SK-N-SH (cell line): ENCODE results near the gene DBH. TPM values are rescaled to one million over a fixed set of nuclear protein-coding genes. Genes with fewer than 3 reads are reported as not detected.

Experiments used
- CTCF ChIA-PET: fragments of 300-600, 350-600 bp; formaldehyde crosslinking; extraction: SDS; loops from one replicate; lab custom pipeline; 2021; lab: Yijun Ruan, JAX
- POLR2A ChIA-PET: fragments of 350-600 bp; sonication (Branson Sonifier 250); formaldehyde crosslinking; extraction: SDS; loops from one replicate; lab custom pipeline; 2020; ENCODE audit warnings: antibody characterized with exemption, inconsistent platforms; lab: Yijun Ruan, JAX
- DNase-seq: peaks from one replicate; pipeline ENCODE4 v3.0.0; 2012
- H2AFZ ChIP-seq: fragments of 200-600 bp; sonication (generic); 2 replicates; pipeline ENCODE4 v1.8.1; 2016; ENCODE audit warnings: antibody characterized with exemption, mild to moderate bottlenecking, low read depth
- H3F3A ChIP-seq: fragments of 200-600 bp; sonication (generic); replicated peaks from 2 replicates; pipeline ENCODE3; 2016; ENCODE audit warnings: antibody characterized with exemption, mild to moderate bottlenecking; ENCODE audit not compliant: insufficient read depth
- H3K27ac ChIP-seq, 2 experiments: fragments of 200-500 bp in 1 of 2; fragments of 200-600 bp in 1 of 2; sonication (Bioruptor generic) in 1 of 2; sonication (generic), shearing (Covaris generic) in 1 of 2; 2 replicates each; pipeline versions ENCODE4 v1.5.1 to v1.6.1; 2014 to 2016; ENCODE audit warnings: low read depth in 2 of 2, inconsistent platforms in 1 of 2, low read length in 1 of 2, mild to moderate bottlenecking in 1 of 2, mixed read lengths in 1 of 2
- H3K27me3 ChIP-seq: fragments of 200-600 bp; sonication (generic), shearing (Covaris generic); 2 replicates; pipeline ENCODE4 v1.6.1; 2016; ENCODE audit warnings: mixed run types; ENCODE audit not compliant: insufficient read depth
- H3K36me3 ChIP-seq, 2 experiments: fragments of 200-500 bp in 1 of 2; fragments of 200-600 bp in 1 of 2; sonication (Bioruptor generic) in 1 of 2; sonication (generic) in 1 of 2; replicated peaks in 1 of 2; 2 replicates each; pipeline versions ENCODE3 to v1.5.1; 2014 to 2016; ENCODE audit warnings: low read length in 1 of 2, mild to moderate bottlenecking in 1 of 2; ENCODE audit not compliant: insufficient read depth in 2 of 2, control insufficient read depth in 1 of 2
- H3K4me1 ChIP-seq, 2 experiments: fragments of 200-500 bp in 1 of 2; fragments of 200-600 bp in 1 of 2; sonication (Bioruptor generic) in 1 of 2; sonication (generic), shearing (Covaris generic) in 1 of 2; 2 replicates each; pipeline versions ENCODE4 v1.5.1 to v1.6.1; 2014 to 2016; ENCODE audit warnings: low read depth in 1 of 2, low read length in 1 of 2, mixed run types in 1 of 2; ENCODE audit not compliant: insufficient read depth in 2 of 2, control insufficient read depth in 1 of 2
- H3K4me2 ChIP-seq: fragments of 200-600 bp; sonication (generic), shearing (Covaris generic); 2 replicates; pipeline ENCODE4 v1.6.1; 2017; ENCODE audit warnings: mixed run types
- H3K4me3 ChIP-seq, 2 experiments: fragments of 200-500 bp in 1 of 2; fragments of 200-600 bp in 1 of 2; sonication (Bioruptor generic) in 1 of 2; sonication (generic), shearing (Covaris generic) in 1 of 2; 2 replicates each; pipeline versions ENCODE4 v1.5.1 to v1.8.1; 2014 to 2016; ENCODE audit warnings: low read depth in 2 of 2, inconsistent platforms in 1 of 2, low read length in 1 of 2, mild to moderate bottlenecking in 1 of 2, mixed read lengths in 1 of 2, moderate library complexity in 1 of 2
- H3K79me2 ChIP-seq: fragments of 200-600 bp; sonication (generic); 2 replicates; pipeline ENCODE4 v1.8.1; 2017; ENCODE audit warnings: mild to moderate bottlenecking; ENCODE audit not compliant: insufficient read depth
- H3K9ac ChIP-seq: fragments of 200-600 bp; sonication (generic); 2 replicates; pipeline ENCODE4 v1.6.1; 2017; ENCODE audit warnings: mixed run types
- H3K9me2 ChIP-seq: fragments of 200-600 bp; sonication (generic); 2 replicates; pipeline ENCODE4 v1.6.1; 2017; ENCODE audit warnings: mixed run types
- H3K9me3 ChIP-seq: fragments of 200-600 bp; sonication (generic); 2 replicates; pipeline ENCODE4 v1.6.1; 2017; ENCODE audit warnings: mixed run types, mild to moderate bottlenecking, moderate library complexity
- H4K20me1 ChIP-seq: fragments of 200-600 bp; sonication (generic); 2 replicates; pipeline ENCODE4 v1.6.1; 2017; ENCODE audit warnings: mild to moderate bottlenecking, mixed run types; ENCODE audit not compliant: insufficient read depth
- CHD2 ChIP-seq: fragments of 150-350 bp; IDR thresholded peaks from 2 replicates; pipeline ENCODE4 v1.6.1; 2018; ENCODE audit warnings: low read length; ENCODE audit not compliant: partially characterized antibody
- EP300 ChIP-seq, 2 experiments: IDR thresholded peaks; 2 replicates each; pipeline versions ENCODE4 v1.4.0 to v1.6.1; 2012; ENCODE audit warnings: borderline replicate concordance in 1 of 2, low read depth in 1 of 2, low read length in 1 of 2
- EZH2phosphoT487 ChIP-seq: fragments of 200-600 bp; sonication (generic); IDR thresholded peaks from 2 replicates; pipeline ENCODE4 v1.6.1; 2017; ENCODE audit warnings: low read depth, mixed run types, mild to moderate bottlenecking, antibody characterized with exemption, moderate library complexity, borderline replicate concordance
- MEF2A ChIP-seq: IDR thresholded peaks from 2 replicates; pipeline ENCODE4 v1.4.0; 2012; ENCODE audit warnings: low read depth, borderline replicate concordance
- MXI1 ChIP-seq: IDR thresholded peaks from 2 replicates; pipeline ENCODE4 v1.6.1; 2012; ENCODE audit warnings: mild to moderate bottlenecking, low read depth, low read length, improper control_type of control experiment
- NRF1 ChIP-seq: IDR thresholded peaks from 2 replicates; pipeline ENCODE4 v1.6.1; 2012; ENCODE audit warnings: low read depth, mild to moderate bottlenecking, low read length
- PBX3 ChIP-seq: IDR thresholded peaks from 2 replicates; pipeline ENCODE4; 2012
- RAD21 ChIP-seq: IDR thresholded peaks from 2 replicates; pipeline ENCODE4 v1.6.1; 2012; ENCODE audit warnings: mild to moderate bottlenecking, low read length
- REST ChIP-seq: IDR thresholded peaks from 2 replicates; pipeline ENCODE4 v1.6.1; 2012; ENCODE audit warnings: mild to moderate bottlenecking, low read depth, low read length, moderate library complexity
- SMC3 ChIP-seq: IDR thresholded peaks from 2 replicates; pipeline ENCODE4 v1.6.1; 2012; ENCODE audit warnings: low read depth, low read length, improper control_type of control experiment
- TAF1 ChIP-seq: IDR thresholded peaks from 2 replicates; pipeline ENCODE4 v1.6.1; 2012; ENCODE audit warnings: low read depth, mild to moderate bottlenecking, low read length, moderate library complexity, borderline replicate concordance
- USF1 ChIP-seq: IDR thresholded peaks from 2 replicates; pipeline ENCODE4 v1.4.0; 2012; ENCODE audit warnings: low read depth, borderline replicate concordance
- WGBS: methylation state at CpG from one replicate; pipeline ENCODE4 v1.1.6; 2017; ENCODE audit warnings: low lambda C conversion rate; 5-methylcytosine and 5-hydroxymethylcytosine counted together
- polyA plus RNA-seq, 3 experiments: library from polyadenylated mRNA; depleted of rRNA; stranded (reverse); fragments of >200 nt; gene quantifications; 2 replicates each; pipeline ENCODE4 v1.2.3, GENCODE V29; 2012
- TF ChIP-seq, protein P1 (sequence below): fragments of 200-600 bp; sonication (generic); IDR thresholded peaks from 2 replicates; pipeline ENCODE4 v1.6.1; 2017; ENCODE audit warnings: antibody characterized with exemption, mild to moderate bottlenecking, moderate library complexity

Gene DBH
- polyA plus RNA-seq, 1 of the 3 experiments (the other 2 are of a cell fraction), result 0.92 TPM

DNA sequence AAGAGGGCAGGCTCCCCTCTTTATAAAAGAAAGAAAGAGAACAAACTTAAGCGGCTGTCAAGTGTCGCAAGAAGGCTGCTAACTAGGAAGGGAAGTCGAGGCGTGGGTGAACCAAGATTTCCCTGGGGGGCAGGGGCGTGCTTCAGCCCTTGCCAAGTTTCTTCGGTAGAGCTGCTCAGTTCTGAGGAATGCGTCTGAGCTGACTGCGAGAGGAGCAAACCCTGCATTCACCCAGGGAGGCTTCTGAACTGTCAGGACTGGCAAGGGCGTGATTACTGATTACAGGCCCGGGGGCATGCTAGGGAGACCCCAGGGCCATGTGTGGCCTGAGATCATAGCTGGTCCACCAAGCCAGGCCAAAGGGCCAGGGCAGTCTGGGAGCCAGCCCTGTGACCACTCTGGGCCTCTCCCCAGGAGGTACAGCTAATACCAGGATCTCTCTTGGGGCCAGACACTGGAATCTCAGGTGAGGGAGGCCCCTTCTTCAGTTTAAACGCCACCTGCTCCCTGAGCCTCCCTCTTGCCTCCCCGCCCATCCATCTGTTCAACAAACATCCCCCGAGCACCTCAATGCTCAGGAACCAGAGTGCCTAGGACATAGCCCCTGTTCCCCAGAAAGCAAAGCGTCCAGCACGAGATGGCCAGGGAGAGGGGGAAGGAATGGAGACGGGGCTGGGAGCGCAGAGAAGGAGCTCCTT lies 71.1 kb downstream of the DBH start (continued):
- TF ChIP-seq, protein P1, sequence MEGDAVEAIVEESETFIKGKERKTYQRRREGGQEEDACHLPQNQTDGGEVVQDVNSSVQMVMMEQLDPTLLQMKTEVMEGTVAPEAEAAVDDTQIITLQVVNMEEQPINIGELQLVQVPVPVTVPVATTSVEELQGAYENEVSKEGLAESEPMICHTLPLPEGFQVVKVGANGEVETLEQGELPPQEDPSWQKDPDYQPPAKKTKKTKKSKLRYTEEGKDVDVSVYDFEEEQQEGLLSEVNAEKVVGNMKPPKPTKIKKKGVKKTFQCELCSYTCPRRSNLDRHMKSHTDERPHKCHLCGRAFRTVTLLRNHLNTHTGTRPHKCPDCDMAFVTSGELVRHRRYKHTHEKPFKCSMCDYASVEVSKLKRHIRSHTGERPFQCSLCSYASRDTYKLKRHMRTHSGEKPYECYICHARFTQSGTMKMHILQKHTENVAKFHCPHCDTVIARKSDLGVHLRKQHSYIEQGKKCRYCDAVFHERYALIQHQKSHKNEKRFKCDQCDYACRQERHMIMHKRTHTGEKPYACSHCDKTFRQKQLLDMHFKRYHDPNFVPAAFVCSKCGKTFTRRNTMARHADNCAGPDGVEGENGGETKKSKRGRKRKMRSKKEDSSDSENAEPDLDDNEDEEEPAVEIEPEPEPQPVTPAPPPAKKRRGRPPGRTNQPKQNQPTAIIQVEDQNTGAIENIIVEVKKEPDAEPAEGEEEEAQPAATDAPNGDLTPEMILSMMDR, result no peak
- TF ChIP-seq RAD21, result no peak
- TF ChIP-seq PBX3, result no peak
- no peak for TF ChIP-seq NRF1

DNA sequence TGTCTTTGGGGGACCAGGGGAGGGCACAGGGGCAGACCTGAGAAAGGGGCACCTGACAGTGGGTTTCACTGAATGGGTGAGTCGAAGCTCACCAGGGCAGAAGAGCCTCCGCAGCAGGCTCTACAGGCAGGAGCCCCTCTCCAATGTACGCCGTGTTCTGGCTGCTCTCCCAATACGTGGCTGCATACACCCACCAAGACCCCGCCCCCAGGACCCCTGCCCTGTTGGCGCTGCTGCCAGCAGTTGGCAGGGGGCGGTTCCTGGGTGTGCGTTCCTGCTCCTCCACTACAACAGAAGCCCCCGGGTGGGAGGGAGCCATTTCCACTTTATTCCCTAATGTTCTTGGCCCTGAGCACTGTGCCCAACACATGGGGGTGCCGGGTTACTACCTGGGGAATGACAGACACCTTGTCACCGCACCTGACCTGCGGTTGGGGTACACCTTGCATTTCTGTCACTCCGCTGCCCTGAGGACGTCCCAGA lies 71.6 kb downstream of the DBH start:
- CTCF ChIA-PET, result interaction anchor here (2.3 kb wide), 1 partner anchor 8 kb away, joined by 11 read pairs; no protein-coding TSS in a partner anchor
- Histone ChIP-seq H3K27ac (no peak overlapping the region), H3K4me2 (no peak overlapping the region), H3K9me2 (no peaks in the 10 kb centered on the region), H3K27me3 (no peaks in the 10 kb centered on the region), H3K79me2 (no peaks in the 10 kb centered on the region), H3K36me3 (no peaks in the 10 kb centered on the region), H4K20me1 (no peaks in the 10 kb centered on the region), H3K9me3 (no peaks in the 10 kb centered on the region), H3F3A (no peaks in the 10 kb centered on the region), H2AFZ (no peak overlapping the region), H3K4me1 (peaks cover 15 to 18% of the 10 kb centered on the region in 2 experiments; a peak in 3 of 4 replicates), H3K9ac (no peak overlapping the region), H3K4me3 (no peak overlapping the region)
- POLR2A ChIA-PET, result interaction anchor here (1.0 kb wide), 1 partner anchor 14 kb away, joined by 3 read pairs; no protein-coding TSS in a partner anchor
- WGBS, result 77% methylated on average over 11 of the region's 15 CpGs
- no peak for DNase-seq
- no peak for TF ChIP-seq PBX3
- TF ChIP-seq MEF2A, result no peak
- no peak for TF ChIP-seq TAF1
- no peak for TF ChIP-seq NRF1
- TF ChIP-seq MXI1, result no peak
- no peak for TF ChIP-seq REST
- no peak for TF ChIP-seq CHD2
- TF ChIP-seq SMC3, result no peak
- no peak for TF ChIP-seq EP300 (IDR thresholded peaks at IDR 0.05; ENCODE audit: borderline replicate concordance in 1 of 2, low read depth in 1 of 2, low read length in 1 of 2)
- TF ChIP-seq EZH2phosphoT487, result no peak
- no peak for TF ChIP-seq USF1
